ENCODE data around the gene NEURL1. TPM values are rescaled to one million over a fixed set of nuclear protein-coding genes. Genes with fewer than 3 reads are reported as not detected.

NEURL1 gene
- total RNA-seq, 1 donor from 2014 or later, result 0.05 TPM

DNA sequence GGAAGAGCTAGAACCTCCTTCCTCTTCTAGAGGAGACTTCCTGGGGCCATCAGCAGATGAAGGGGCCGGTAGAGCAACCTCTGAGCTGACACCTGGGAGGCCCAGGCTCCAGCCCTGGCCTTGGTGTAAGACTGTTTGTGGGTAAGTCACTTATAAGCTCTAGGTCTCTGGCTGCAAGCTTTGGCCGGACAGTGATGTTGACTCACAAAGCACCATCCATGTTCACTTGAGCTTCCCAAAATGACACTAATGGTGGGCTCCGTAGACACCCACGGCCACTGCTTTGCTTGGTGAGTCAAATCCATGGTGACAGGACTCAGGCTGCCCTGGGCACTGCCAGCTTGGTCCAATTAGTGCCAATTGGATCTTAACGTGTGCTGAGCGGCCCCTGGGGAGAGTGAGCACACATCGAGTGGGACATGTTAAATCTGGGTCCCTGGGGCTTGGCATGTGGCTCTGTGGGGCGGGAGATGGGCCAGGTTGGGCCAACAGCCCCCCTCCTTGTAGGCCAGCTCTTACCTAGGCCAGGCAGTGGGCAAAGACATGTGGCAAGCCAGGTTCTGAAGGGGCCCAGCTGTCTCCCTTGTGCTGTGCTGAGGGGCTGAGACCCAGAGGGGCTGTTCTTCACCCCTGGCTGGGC lies 16.7 kb downstream of the NEURL1 start:
- peaks cover 7% of the 10 kb centered on the region for H3K4me1 Mint-ChIP-seq (ENCODE audit: low read depth)
- H3K27ac Mint-ChIP-seq (ENCODE audit: unreplicated experiment), result no peak overlapping the region
- peaks cover 2% of the 10 kb centered on the region for H3K36me3 Mint-ChIP-seq (ENCODE audit: low read depth)
- H3K27me3 Mint-ChIP-seq (ENCODE audit: low read depth), result peaks cover 53% of the 10 kb centered on the region
- no peak overlapping the region for H3K4me3 Mint-ChIP-seq (ENCODE audit: unreplicated experiment)
- no peaks in the 10 kb centered on the region for H3K9me3 Mint-ChIP-seq (ENCODE audit: low read depth)
- TF ChIP-seq, protein P1, sequence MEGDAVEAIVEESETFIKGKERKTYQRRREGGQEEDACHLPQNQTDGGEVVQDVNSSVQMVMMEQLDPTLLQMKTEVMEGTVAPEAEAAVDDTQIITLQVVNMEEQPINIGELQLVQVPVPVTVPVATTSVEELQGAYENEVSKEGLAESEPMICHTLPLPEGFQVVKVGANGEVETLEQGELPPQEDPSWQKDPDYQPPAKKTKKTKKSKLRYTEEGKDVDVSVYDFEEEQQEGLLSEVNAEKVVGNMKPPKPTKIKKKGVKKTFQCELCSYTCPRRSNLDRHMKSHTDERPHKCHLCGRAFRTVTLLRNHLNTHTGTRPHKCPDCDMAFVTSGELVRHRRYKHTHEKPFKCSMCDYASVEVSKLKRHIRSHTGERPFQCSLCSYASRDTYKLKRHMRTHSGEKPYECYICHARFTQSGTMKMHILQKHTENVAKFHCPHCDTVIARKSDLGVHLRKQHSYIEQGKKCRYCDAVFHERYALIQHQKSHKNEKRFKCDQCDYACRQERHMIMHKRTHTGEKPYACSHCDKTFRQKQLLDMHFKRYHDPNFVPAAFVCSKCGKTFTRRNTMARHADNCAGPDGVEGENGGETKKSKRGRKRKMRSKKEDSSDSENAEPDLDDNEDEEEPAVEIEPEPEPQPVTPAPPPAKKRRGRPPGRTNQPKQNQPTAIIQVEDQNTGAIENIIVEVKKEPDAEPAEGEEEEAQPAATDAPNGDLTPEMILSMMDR (IDR thresholded peaks at IDR 0.05), result no peak
- peak; percentile 53 for DNase-seq (ENCODE audit: low spot score)

GRCh38 chr10:103510791-103511752 lies 17.6 kb downstream of the NEURL1 start:
- Mint-ChIP-seq H3K36me3 (ENCODE audit: low read depth) (peaks cover 2% of the 10 kb centered on the region), H3K27ac (ENCODE audit: unreplicated experiment) (no peak overlapping the region), H3K4me3 (ENCODE audit: unreplicated experiment) (no peak overlapping the region), H3K27me3 (ENCODE audit: low read depth) (peaks cover 51% of the 10 kb centered on the region), H3K4me1 (ENCODE audit: low read depth) (peaks cover 13% of the 10 kb centered on the region), H3K9me3 (ENCODE audit: low read depth) (no peaks in the 10 kb centered on the region)
- TF ChIP-seq, protein P1 (IDR thresholded peaks at IDR 0.05), result no peak
- DNase-seq (ENCODE audit: low spot score), result peak; percentile 50

DNA sequence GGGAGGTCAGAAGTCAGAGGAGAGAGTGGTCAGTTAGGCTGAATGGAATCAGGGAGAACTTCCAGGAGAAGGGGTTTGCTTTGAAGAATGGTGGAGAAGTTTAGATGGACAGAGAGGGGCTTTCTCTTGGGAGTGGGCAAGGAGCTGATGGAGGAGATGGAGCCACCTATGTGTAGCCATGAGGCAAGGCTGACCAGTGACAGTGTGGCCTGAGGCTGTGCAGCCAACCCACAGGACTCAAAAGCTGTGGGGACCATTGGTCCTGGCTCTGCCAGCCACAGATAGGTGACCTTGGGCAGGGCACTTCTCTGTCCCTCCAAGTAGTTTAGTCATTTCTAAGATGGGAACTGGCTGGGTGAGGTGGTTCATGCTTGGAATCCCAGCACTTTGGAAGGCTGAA lies 18.7 kb downstream of the NEURL1 start:
- Mint-ChIP-seq H3K9me3 (ENCODE audit: low read depth) (no peaks in the 10 kb centered on the region), H3K4me3 (ENCODE audit: unreplicated experiment) (no peak overlapping the region), H3K36me3 (ENCODE audit: low read depth) (peaks cover 2% of the 10 kb centered on the region), H3K27me3 (ENCODE audit: low read depth) (peaks cover 43% of the 10 kb centered on the region), H3K27ac (ENCODE audit: unreplicated experiment) (no peak overlapping the region), H3K4me1 (ENCODE audit: low read depth) (peaks cover 13% of the 10 kb centered on the region)
- peak; percentile 46 for DNase-seq (ENCODE audit: low spot score)
- TF ChIP-seq, protein P1 (IDR thresholded peaks at IDR 0.05), result no peak

GRCh38 chr10:103512591-103513379 lies 19.3 kb downstream of the NEURL1 start:
- no peak overlapping the region for H3K4me3 Mint-ChIP-seq (ENCODE audit: unreplicated experiment)
- peaks cover 2% of the 10 kb centered on the region for H3K36me3 Mint-ChIP-seq (ENCODE audit: low read depth)
- peaks cover 13% of the 10 kb centered on the region for H3K4me1 Mint-ChIP-seq (ENCODE audit: low read depth)
- peaks cover 41% of the 10 kb centered on the region for H3K27me3 Mint-ChIP-seq (ENCODE audit: low read depth)
- TF ChIP-seq, protein P1 (IDR thresholded peaks at IDR 0.05), result no peak
- DNase-seq (ENCODE audit: low spot score), result peak; percentile 43
- no peak overlapping the region for H3K27ac Mint-ChIP-seq (ENCODE audit: unreplicated experiment)
- no peaks in the 10 kb centered on the region for H3K9me3 Mint-ChIP-seq (ENCODE audit: low read depth)

All from chondrocyte (in vitro differentiated cells).